ENCODE results near the gene EXOC4.

Gene EXOC4

DNA sequence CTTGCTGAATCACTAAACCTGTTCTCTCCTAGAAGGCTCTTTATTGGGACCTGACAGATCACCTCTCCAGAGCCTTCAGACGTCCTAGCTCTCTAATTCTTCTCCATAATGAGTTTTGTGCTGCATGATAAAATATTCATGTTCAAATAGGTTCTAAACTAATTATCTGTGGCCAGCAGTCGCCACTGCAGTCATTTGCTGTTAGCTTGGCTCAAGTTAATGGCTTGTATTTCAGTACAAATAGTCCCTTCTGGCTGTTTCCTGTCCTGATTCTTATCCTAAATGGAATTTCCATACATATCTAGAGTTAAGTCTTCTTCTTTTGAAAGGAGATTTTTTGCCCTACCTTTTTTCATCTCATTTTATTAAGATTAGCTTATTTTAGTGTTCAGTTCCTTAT, 303.2 kb downstream of the EXOC4 start:
- H3K27ac ChIP-seq: no peak overlapping the region
- no peak for DNase-seq (ENCODE audit: low read depth, low spot score)

DNA sequence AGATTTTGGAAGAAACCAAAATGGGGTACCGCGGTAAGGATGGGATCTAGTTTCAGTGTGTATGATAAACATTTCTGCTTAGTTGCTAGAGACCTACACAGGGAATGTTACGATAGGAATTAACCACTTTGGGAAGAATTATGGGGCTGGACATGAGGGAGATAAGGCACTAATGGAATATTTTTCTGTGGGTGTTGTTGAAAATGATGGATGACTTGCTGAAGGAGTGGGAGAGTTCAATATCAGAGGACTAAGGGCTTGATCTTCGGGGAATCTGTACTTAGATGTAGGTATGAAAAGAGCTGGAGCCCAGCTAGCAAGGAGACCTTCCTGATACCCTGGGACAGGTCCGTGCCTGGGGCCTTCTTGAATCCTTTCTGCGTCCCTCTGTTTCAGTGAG, 303.7 kb downstream of the EXOC4 start:
- no peak for DNase-seq (ENCODE audit: low read depth, low spot score)
- no peak overlapping the region for H3K27ac ChIP-seq

DNA sequence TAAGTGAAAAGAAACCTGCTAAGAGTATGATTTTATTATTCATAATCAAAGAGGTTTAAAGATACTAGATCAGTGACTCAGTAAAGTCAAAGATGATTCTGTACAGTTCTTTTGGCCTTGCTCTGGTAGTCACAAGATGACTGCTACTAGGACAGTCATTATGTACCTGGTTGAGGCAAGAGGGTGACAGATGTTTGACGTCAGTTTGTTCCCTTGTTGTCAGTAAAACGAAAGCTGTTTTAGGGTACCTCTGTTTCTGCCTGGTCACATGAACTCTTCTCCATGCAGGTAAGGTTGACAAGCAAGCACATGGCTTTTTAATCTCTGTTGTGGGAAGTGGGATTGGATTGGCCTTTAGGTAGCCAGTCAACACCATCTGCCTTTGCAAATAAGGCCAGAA, 308.0 kb downstream of the EXOC4 start:
- DNase-seq (ENCODE audit: low read depth, low spot score): no peak
- H3K27ac ChIP-seq: no peak overlapping the region

DNA sequence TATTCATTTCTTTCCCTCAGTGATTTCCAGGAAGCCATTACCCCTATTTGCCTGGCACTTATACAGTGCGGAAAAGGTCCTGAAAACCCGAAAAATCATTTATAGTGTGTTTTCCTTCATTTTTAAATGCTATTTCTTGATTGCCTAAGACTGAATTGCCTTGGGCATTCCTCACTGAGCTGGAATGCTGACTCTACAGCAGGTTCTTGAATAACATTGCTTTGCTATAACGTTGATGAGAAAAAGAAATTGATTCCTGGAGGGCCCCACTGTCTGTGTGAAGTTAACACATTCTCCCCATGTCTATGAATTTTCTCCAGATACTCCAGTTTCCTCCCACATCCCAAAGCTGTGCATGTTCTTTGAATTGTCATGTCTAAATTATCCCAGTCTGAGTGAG, 308.5 kb downstream of the EXOC4 start:
- no peak for DNase-seq (ENCODE audit: low read depth, low spot score)
- H3K27ac ChIP-seq: no peak overlapping the region

DNA sequence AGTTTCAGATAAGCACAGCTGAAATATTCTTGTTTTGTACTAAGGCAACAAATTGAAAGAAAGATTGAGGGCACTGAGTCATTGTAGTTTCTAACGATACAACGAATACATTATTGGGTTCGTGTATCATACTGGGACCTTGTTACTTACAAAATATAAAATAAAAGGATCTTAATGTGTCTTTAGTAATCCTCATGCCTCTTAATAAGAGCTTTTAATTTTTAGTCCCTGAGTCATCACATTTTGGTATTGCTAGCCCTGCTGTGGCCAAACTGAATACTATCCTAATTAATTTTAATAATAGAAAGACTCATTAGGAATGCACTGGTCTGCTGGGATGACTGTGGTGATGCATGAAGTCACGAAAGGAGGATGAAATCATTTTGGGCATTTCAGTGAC, 309.7 kb downstream of the EXOC4 start:
- H3K27ac ChIP-seq: no peak overlapping the region
- DNase-seq (ENCODE audit: low read depth, low spot score): no peak

DNA sequence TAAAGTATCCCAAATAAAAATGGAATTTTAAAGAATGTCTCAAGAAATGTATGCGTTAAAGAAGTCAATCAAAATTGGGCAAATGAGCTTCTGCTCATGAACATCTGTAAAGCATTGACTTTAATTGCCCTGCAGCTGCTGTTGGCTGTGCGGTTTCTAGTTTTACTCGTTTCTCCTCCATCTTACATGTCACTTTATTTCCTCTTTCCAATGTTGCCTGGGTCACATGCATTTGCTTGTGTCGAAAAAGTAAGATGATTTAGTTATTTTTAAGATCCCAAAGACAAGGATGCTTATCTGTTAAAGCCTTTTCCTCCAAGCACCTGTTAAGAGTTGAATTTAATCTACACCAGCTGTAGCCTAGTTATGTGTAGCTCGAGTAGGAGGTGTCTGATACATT, 310.4 kb downstream of the EXOC4 start:
- DNase-seq (ENCODE audit: low read depth, low spot score): no peak

DNA sequence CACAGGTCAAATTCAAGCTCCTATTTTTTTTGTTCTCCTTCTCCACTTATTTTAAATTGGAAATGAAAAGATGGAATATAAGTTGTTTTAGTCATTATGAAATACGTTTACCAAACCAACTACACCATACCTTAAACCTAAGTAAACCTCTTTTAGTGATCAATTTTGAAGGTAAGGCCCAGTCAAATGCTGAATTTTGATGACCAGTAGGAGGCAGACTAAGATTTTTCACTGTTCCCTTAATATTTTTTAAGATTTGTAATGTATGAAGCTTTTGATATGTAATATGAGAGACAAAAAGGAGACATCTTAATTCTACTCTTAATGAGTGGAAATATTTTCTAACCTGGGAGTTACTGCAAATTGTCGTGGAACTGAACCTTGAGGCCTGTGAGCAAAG, 311.6 kb downstream of the EXOC4 start:
- no peak for DNase-seq (ENCODE audit: low read depth, low spot score)
- H3K27ac ChIP-seq: no peak overlapping the region

More for the DNA sequence above, 310.4 kb downstream of the EXOC4 start:
- H3K27ac ChIP-seq: no peak overlapping the region

DNA sequence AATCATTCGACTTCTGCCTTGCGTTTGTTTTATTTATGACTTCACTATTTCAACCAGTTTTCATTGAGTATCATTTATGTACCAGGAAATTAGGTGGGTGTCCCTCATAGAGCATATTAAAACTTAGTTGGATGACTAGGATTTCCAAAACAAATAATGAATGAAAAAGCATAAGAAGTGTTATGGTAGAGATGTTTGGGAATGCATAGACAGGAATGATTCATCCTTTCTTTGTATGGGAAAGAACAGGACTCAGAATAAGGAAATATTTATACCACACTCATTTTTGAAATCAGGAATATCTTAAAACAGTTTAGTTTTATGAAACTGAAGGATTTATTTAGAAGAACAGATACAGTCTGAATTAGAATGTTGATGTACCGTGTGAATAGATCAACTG, 315.7 kb downstream of the EXOC4 start:
- DNase-seq (ENCODE audit: low read depth, low spot score): no peak
- no peak overlapping the region for H3K27ac ChIP-seq

DNA sequence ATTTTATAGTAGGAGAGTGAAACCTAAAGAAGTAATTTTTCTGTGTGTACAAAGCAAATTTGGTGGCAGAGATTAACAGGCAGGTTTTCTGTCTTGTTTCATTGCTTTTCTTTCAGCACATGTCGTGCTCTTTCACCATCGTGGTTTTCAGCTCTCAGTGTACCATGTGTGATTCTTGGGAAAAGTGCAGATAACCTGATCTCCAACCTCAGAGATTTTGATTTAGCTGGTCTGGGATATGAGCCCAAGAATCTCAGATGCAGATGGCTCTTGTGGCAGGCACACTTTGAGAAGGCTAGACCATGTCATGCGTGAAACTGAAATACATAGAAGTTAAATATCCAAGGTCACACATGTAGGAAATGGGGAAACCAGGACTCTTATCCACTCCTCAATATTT, 317.4 kb downstream of the EXOC4 start:
- DNase-seq (ENCODE audit: low read depth, low spot score): no peak
- no peak overlapping the region for H3K27ac ChIP-seq

DNA sequence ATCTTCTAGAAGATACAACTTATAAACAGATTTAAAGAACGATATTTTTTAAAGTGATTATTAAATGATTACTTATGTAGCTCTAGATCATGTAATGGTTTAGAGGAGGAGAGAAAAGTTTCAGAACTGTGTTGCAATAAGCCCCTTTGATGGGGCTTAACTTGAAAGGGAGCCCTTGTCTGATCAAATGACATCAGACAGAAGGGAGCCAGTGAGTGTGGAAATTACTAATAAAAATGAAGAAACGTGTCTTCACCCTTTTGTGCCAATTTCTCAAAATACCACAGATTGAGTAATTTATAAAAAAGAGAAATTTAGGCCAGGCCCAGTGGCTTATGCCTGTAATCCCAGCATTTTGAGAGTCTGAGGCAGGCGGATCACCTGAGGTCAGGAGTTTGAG, 318.2 kb downstream of the EXOC4 start:
- DNase-seq (ENCODE audit: low read depth, low spot score): no peak

DNA sequence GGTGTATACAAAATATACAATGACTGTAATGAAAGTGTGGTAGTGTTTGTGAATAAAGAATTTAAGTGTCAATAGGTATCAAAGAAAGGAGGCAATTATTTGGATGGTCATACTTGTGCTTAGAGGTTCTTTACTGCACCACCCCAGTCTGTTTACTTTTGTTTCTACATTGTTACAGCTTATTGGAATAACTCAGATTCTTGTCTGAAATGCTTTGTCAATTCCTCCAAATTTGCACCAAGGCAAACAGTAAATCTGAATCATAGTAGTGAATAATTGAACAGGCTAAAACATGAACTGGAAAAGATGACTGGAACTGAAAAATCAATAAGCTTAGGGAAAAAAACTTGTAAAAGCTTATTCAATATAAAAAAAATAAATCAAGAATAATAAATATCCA, 319.2 kb downstream of the EXOC4 start:
- DNase-seq (ENCODE audit: low read depth, low spot score): peak; percentile 45
- H3K27ac ChIP-seq: peak overlapping the region; percentile 46

More for the DNA sequence above, 318.2 kb downstream of the EXOC4 start:
- H3K27ac ChIP-seq: peak overlapping the region; percentile 46

DNA sequence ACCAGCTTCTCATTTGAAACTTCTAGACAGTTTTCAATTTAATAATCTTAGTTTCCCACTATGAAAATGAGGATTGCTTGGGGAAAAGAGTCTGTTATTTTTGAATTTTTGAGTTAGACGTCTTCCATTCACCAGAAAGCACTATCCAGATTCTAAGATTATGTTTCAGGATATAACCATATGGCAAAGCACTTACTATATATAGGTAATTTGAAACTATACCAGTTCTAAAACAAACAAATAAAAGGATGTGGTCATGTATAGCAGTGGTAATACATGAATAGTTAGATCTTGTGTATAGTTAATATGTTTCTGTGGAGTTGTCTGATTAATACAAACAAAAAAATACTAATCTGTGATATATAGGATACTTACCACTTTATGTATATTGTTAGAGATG, 320.0 kb downstream of the EXOC4 start:
- no peak for DNase-seq (ENCODE audit: low read depth, low spot score)
- peak overlapping the region; percentile 46 for H3K27ac ChIP-seq

DNA sequence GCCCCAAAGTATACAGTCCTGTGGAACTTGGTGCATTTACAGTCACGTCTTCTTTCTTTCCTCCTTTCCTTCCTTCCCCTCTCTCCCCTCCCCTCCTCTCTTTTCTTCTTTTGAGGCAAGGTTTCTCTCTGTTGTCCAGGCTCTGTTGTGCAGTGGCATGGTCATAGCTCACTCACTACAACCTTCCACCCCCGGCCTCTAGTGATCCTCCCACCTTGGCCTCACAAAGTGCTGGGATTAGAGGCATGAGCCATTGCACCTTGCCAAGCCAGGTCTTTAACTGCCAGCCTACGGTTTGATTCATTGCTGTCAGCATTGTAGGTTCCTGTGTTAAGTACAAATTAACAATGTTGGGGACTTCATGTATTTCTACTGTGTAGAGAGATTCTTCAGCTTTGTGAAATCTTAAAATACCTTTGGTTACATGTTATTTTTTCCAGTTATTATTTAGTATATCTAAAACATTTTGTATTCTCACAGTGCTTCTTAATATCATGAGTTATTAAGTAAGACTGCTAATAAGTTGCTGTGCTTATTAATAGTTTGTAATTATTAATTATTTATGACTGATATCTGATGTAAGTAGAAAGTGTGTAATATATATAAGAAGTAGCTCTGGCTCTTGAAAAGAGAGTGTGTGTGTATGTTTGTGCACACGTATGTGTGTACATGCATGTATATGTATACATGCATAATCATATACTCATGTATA, 320.8 kb downstream of the EXOC4 start:
- H3K27ac ChIP-seq: no peak overlapping the region
- DNase-seq (ENCODE audit: low read depth, low spot score): no peak

DNA sequence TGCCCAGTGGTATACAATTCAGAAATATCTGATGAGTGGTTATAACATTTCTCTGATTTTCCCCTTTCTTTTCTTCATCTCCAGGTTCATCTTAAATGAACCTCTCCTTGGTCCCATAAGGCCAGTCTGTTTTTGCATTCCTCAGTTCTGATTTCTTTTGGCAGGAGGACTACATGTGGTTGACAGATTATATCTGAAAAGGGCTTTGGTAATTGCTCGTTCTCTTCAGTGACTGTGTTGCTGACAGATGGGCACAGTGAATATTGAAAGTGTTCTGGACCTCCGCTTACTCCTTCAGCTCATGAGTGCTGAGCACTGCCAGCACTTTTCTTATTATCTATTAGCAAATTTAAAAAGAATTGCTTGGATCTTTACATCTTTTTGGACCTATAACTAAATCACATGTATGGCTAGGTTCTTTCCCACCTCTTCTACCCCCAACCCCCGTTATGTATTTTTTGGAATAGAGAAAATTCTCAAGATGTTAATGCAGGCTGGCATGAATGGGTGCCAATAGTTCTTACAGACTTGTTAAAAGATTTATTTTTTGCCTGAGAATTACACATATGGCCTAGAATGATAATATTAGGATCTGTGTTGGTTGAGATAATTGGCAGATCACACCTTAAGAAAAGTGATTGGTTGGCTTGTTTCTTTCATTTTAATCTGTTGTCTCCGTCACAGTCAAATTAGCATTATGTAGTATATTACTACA, 323.0 kb downstream of the EXOC4 start:
- no peak overlapping the region for H3K27ac ChIP-seq
- no peak for DNase-seq (ENCODE audit: low read depth, low spot score)

DNA sequence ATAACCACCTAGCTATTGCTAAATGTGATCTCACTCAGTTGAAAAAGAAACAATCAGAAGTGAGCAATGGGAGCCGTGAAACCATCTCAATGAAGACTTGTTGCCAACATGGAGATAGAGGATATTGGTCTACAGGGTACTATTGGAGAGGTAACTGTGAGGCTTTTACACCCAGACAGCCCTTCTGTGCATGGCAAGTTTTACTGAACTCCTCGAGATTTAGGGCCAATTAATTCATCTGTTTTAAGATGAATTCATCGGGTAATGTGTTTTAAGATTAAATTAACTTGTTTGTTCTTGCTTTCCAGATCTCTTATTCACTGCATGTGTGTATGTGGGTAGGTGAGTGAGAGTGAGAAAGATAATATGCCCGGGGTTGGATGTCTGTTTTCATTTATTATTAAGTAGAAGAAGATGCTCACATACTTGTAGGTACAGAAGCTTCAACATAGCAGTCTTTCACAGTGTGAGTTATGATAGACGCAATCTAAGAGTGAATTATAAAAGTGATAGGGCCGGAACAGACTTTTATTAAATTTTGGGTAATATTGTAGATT, 323.8 kb downstream of the EXOC4 start:
- no peak for DNase-seq (ENCODE audit: low read depth, low spot score)
- H3K27ac ChIP-seq: no peak overlapping the region

DNA sequence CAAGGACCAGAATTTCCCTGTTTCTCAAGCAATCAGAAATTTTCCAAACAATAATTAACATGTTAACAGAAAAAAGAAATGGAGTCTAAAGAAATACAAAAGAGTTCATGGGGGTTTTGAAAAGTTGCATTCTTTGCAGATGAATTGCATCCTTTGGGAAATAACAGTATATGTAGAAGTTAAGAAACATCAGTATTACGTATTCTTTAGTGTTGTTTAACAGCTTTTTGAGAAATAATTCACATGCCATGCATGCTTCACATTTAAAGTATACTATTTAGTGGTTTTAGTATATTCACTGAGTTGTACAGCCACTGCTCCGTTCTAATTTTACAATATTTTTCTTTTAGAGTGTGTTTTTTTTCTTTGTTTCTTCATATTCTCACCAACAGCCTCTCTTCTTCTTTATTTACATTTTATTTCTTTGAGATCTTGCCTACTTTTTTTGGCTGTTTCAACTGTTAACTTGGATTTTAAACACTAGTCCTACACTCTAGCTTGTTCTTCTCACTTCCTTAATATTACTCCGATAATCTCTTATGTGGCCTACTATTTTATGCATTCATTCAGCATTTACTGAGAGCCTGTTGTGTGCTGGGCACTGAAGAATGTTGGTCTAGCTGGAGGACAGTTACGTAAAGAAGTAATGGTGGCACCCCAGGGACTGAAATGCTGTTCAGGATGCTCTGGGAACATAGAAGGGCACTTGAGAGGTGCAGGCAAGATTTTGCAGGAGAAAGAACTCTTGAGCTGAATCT, 330.1 kb downstream of the EXOC4 start:
- no peak overlapping the region for H3K27ac ChIP-seq
- no peak for DNase-seq (ENCODE audit: low read depth, low spot score)

DNA sequence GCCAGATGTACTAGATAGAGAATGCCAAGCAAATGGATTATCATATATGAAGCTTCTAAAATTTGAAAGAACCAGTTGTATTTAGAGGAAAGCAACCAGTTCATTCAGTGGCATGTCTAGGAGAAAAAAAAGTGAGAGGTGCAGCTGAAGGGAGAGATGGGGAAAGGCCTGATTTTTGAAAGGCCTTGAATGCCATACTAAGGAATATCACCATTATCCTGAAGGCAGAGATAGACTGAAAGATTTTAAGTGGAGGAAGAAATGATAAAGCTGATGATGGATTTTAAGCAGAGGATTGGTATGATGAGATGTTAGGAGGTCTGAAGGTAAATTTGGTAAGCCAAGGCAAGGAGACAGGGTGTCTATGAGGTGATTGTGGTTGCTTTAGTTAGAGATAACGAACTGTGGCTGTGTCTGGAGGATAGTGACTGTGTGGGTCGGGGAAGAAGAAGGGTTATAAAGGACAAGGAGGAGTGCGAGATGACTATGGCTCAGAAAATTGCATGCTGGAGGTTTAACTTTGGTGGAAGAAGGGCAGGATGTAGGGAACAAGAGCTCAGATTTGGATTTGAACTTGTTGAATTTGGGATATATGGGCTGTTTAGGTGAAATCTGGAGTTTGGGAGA, 330.8 kb downstream of the EXOC4 start:
- H3K27ac ChIP-seq: no peak overlapping the region

DNA sequence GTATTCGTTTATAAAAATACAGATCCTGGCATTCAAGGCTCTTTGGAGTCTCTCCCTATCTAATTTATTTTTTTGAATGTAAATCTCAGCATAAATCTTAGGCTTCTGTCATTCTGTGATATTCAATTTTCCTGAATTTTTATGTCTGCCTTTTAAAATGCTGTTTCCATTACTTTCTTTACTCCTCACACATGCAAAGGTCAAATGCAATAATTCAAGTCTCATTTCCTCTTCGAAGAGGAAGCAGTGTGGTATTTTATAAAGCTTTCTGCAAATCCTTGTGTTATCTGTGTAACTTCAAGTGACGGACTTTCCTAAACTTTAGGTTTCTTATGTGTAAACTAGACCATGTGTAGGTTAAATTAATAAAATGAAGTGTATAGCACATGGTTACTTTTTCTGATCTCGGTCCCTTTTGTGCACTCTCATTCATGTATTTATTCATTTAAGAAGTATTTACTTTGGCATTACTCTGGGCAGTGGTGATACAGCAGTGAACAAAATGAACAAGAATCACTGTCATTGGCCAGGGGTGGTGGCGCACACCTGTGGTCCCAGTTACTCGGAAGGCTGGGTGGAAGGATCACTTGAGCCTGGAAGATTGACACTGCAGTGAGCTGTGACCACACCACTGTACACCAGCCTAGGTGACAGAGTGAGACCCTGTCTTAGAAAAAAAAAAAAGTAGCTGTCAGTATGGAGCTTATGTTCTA, 332.2 kb downstream of the EXOC4 start:
- no peak overlapping the region for H3K27ac ChIP-seq
- DNase-seq (ENCODE audit: low read depth, low spot score): no peak

More for the DNA sequence above, 330.8 kb downstream of the EXOC4 start:
- DNase-seq (ENCODE audit: low read depth, low spot score): no peak

DNA sequence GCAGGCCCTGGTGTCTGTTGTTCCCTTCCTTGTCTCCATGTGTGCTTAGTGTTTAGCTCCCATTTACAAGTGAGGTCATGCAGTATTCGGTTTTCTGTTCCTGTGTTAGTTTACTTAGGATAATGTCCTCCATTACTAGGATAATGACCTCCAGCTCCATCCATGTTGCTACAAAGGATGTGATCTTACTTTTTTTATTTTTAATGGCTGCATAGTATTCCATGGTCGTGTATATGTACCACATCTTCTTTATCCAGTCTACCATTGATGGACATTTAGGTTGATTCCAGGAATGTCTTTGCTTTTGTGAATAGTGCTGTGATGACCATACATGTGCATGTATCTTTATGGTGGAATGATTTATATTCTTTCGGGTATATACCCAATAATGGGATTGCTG, 333.4 kb downstream of the EXOC4 start:
- H3K27ac ChIP-seq: no peak overlapping the region
- DNase-seq (ENCODE audit: low read depth, low spot score): no peak

DNA sequence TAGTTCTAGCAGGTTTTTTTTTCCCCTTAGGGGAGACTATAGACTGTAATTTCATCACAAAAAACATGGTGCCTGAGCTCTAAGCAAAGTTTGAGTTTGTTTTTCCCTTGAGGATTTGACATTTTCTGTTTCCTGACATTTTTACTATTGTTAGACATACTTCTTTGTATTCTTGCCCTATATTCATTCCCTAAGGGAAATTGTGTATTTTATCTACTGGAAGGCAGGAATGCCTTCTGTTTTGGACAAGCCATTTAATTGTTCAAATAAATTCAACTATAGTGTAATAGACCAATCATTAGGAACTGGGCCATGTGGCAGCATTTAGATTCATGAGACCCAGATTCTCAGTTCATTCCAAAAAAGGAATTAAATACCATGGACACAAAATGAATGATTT, 335.0 kb downstream of the EXOC4 start:
- no peak for DNase-seq (ENCODE audit: low read depth, low spot score)
- no peak overlapping the region for H3K27ac ChIP-seq

All from epithelial cell of prostate (primary cell).